ENCODE measurements around the gene PRDM2. TPM values are rescaled to one million over a fixed set of nuclear protein-coding genes. Genes with fewer than 3 reads are reported as not detected.

Gene PRDM2
- total and polyA plus RNA-seq, 4 donors, result 11.1 to 58.7 (median 38.2) TPM

DNA sequence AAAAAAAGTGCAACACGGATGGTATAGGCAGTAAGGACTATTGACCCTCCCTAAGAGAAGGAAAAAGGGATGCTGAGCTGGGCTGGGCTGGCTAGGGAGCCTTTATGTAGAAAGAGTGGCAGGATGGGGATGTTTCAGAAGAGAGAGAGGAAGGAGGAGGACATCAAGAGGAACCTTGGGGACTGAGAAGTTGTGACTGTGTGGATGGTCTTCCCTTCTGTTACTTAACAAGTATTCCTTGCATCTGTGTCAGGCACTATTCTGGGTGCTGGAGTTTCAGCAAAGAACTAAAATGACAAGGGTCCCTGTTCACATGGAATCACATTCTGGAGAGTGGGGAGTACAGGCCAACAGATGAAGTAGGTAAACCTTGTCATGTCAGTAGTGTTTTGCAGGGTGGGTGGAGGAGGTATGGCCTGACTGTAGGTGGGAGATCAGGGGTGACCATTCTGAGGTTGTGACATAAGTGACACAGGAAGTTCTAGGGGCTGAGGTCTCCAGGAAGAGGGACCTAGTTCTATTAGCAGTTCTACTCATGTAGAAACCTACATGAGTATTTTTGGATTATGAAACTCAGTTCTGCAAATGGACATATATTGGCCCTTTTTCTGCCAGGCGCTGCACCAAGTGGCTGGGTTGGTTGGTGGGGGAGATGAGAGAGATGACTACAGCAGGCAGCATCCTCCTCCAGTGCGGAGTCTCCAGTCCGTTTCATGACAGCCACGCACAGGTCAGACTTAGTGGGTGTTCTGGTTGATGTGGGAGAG is 53.8 kb downstream of the PRDM2 start:
- ATAC-seq (ENCODE audit: low FRiP score), result no peak
- no peak for DNase-seq
- no peaks in the 10 kb centered on the region for H3K27me3 ChIP-seq (ENCODE audit: control insufficient read depth in 1 of 2, insufficient read depth in 2 of 2, low read length in 1 of 2)
- WGBS, 2 donors, result 85 to 86% methylated on average over 5 of the region's 5 CpGs
- intact Hi-C loops (cut with DNase I), result loop anchor here in 1 of 2 donors (5.0 kb wide), 1 partner anchor 52 kb away; the partner anchor contains the start of gene PRDM2
- no peaks in the 10 kb centered on the region for H3K9me3 ChIP-seq (ENCODE audit: control insufficient read depth, low read length)
- H3K36me3 ChIP-seq (ENCODE audit: control insufficient read depth in 1 of 2, insufficient read depth in 2 of 2, low read length in 1 of 2), result no peaks in the 10 kb centered on the region
- peaks cover 9 to 10% of the 10 kb centered on the region in 2 donors for H3K4me1 ChIP-seq (ENCODE audit: control insufficient read depth in 1 of 2, insufficient read depth in 2 of 2, low read length in 2 of 2)
- H3K4me3 ChIP-seq (ENCODE audit: low read length in 2 of 2), result no peak overlapping the region
- no peak overlapping the region for H3K27ac ChIP-seq (ENCODE audit: low read depth in 1 of 2, low read length in 2 of 2)

DNA sequence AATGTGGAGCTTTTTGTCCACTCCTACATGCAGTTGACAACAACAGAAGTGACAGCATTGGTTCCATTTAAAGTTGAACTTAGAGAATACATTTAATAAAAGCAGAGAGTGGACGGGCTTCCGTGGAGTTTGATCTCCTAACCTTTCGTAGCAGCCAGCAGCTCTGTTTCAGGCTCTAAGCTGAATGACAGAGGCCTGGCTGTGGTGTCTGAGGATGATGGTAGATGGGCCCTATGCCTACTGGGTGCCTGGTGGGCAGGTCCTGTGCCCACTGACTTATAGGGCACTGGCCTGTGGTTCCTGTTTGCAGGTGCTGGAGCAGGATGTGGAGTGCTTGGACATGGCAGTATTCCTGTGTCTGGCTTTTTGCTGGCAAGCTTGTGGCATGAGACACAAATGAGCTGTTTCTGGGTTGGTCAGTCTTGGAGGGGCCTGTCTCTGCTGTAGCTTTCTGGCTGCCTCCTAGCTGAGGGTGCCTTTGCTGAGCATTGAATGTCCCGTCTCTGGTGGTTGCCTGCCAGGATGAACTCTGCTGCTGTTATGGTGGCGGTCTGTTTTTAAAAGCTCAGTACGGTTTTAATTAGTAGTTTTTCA is 54.6 kb downstream of the PRDM2 start:
- Histone ChIP-seq H3K4me3 (ENCODE audit: low read length in 2 of 2) (no peak overlapping the region), H3K36me3 (ENCODE audit: control insufficient read depth in 1 of 2, insufficient read depth in 2 of 2, low read length in 1 of 2) (no peaks in the 10 kb centered on the region), H3K27me3 (ENCODE audit: control insufficient read depth in 1 of 2, insufficient read depth in 2 of 2, low read length in 1 of 2) (no peaks in the 10 kb centered on the region), H3K4me1 (ENCODE audit: control insufficient read depth in 1 of 2, insufficient read depth in 2 of 2, low read length in 2 of 2) (peaks cover 9 to 10% of the 10 kb centered on the region in 2 donors), H3K27ac (ENCODE audit: low read depth in 1 of 2, low read length in 2 of 2) (no peak overlapping the region), H3K9me3 (ENCODE audit: control insufficient read depth, low read length) (no peaks in the 10 kb centered on the region)
- ATAC-seq (ENCODE audit: low FRiP score) (no peak), DNase-seq (peak in 1 of 2 donors; percentile 40)
- intact Hi-C loops (cut with DNase I), result loop anchor here in 1 of 2 donors (5.0 kb wide), 1 partner anchor 52 kb away; the partner anchor contains the start of gene PRDM2
- 59 to 62% methylated on average over 6 of the region's 6 CpGs for WGBS, 2 donors

DNA sequence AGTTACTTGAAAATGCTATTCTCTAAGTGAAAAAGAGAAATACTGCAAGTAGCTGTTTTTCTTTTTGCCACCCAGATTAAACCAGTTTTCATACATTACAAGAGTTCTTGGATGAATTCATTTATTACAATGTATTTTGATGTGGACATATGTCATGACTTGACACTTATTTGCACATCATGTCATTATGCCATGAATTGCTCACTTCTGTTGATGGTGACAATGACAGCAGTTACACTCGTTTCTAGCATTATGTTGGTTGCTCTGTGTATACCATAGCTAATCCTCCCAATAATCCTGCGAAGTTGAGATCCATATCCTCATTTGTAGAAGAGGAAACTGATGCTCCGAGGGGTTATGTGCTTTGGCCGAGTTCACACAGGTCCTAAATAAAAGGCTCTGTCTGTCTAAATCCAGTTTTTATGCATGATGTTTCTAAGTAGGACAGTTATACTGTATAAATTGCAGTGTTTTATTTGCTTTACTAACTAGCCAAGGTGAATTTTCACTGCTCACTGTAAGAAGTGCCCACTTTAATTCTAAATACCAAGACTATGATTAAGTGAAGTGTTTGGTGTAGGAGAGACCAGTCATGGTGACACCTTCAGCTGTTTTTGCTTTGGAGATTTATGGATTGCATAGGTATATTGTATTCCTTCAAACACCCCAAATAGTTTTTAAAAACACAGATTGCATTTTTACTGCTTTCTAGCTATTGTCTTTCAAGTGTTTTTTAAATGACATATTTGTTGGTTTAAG is 56.7 kb downstream of the PRDM2 start:
- H3K27ac ChIP-seq (ENCODE audit: low read depth in 1 of 2, low read length in 2 of 2), result no peak overlapping the region
- intact Hi-C loops (cut with DNase I), result no loop called here
- H3K9me3 ChIP-seq (ENCODE audit: control insufficient read depth, low read length), result no peaks in the 10 kb centered on the region
- no peaks in the 10 kb centered on the region for H3K27me3 ChIP-seq (ENCODE audit: control insufficient read depth in 1 of 2, insufficient read depth in 2 of 2, low read length in 1 of 2)
- no peak for DNase-seq
- 59 to 64% methylated on average over 4 of the region's 4 CpGs for WGBS, 2 donors
- no peak for ATAC-seq (ENCODE audit: low FRiP score)
- H3K36me3 ChIP-seq (ENCODE audit: control insufficient read depth in 1 of 2, insufficient read depth in 2 of 2, low read length in 1 of 2), result no peaks in the 10 kb centered on the region
- H3K4me1 ChIP-seq (ENCODE audit: control insufficient read depth in 1 of 2, insufficient read depth in 2 of 2, low read length in 2 of 2), result peaks cover 9 to 10% of the 10 kb centered on the region in 2 donors
- H3K4me3 ChIP-seq (ENCODE audit: low read length in 2 of 2), result no peak overlapping the region

DNA sequence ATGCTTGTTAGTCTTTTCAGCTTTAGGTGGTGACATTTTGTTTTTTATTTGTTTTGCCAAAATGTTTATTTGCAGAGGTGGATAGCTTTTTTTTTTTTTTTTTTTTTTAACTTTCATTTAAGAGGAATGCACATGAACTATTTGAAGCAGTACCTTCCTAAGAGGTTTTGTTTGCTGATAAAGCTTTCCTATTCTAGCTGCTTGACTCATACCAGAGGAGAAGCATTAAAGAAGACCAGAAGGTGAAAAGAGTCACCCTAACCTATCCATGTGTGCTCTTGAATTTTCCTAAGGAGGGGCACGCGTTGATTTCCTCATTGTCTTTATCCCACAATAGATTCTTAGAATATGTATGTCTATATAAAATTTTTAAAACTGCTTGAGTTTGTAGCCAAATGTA is 57.7 kb downstream of the PRDM2 start:
- Histone ChIP-seq H3K36me3 (ENCODE audit: control insufficient read depth in 1 of 2, insufficient read depth in 2 of 2, low read length in 1 of 2) (no peaks in the 10 kb centered on the region), H3K27me3 (ENCODE audit: control insufficient read depth in 1 of 2, insufficient read depth in 2 of 2, low read length in 1 of 2) (no peaks in the 10 kb centered on the region), H3K4me3 (ENCODE audit: low read length in 2 of 2) (no peak overlapping the region), H3K4me1 (ENCODE audit: control insufficient read depth in 1 of 2, insufficient read depth in 2 of 2, low read length in 2 of 2) (peaks cover 6 to 10% of the 10 kb centered on the region in 2 donors), H3K27ac (ENCODE audit: low read depth in 1 of 2, low read length in 2 of 2) (no peak overlapping the region), H3K9me3 (ENCODE audit: control insufficient read depth, low read length) (no peaks in the 10 kb centered on the region)
- DNase-seq (no peak), ATAC-seq (ENCODE audit: low FRiP score) (no peak)
- intact Hi-C loops (cut with DNase I), result no loop called here
- WGBS, 2 donors, result 91 to 95% methylated on average over 2 of the region's 2 CpGs

DNA sequence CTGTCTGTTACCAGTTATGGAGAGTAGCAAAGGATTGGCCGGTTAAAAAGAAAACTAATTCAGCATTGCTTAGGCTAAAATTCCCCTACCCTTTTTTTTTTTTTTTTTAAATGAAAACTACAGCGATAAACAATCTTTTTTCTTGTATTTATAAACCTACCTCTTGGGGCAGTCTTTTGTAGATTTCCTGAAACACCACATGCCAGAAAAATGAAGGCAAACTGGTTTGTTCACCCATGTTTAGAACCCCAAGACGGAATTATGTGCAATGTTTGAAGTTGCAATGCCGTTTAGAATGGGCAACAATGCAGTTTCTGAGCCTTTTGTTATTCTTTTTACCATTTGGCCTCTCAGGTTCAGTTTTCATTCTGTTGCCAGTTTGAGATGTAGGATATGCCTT is 59.1 kb downstream of the PRDM2 start:
- intact Hi-C loops (cut with DNase I), result no loop called here
- no peaks in the 10 kb centered on the region for H3K27me3 ChIP-seq (ENCODE audit: control insufficient read depth in 1 of 2, insufficient read depth in 2 of 2, low read length in 1 of 2)
- peaks cover 4 to 5% of the 10 kb centered on the region in 2 donors for H3K4me1 ChIP-seq (ENCODE audit: control insufficient read depth in 1 of 2, insufficient read depth in 2 of 2, low read length in 2 of 2)
- DNase-seq (no peak), ATAC-seq (ENCODE audit: low FRiP score) (no peak)
- no peaks in the 10 kb centered on the region for H3K9me3 ChIP-seq (ENCODE audit: control insufficient read depth, low read length)
- no peak overlapping the region for H3K27ac ChIP-seq (ENCODE audit: low read depth in 1 of 2, low read length in 2 of 2)
- no peaks in the 10 kb centered on the region for H3K36me3 ChIP-seq (ENCODE audit: control insufficient read depth in 1 of 2, insufficient read depth in 2 of 2, low read length in 1 of 2)
- WGBS, 2 donors, result 77% methylated on average over 4 of the region's 4 CpGs
- no peak overlapping the region for H3K4me3 ChIP-seq (ENCODE audit: low read length in 2 of 2)

DNA sequence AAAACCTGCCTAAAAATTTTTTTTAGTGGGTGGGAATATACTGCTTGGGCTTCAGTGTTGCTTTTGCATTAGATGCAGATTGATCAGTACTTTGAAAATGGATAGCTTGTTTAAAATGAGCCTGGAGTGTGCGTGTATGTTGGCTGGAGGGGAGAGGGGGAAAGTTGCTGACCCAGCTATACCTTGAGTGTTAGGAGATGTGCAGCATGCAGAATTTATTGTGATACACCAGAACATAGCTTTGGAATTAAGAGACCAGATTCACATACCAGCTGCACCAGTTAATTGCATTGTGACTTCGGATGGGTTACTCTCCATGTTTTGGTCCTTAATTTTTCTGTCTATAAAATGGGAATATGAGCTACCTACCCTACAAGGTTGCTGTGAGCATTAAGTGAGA is 60.4 kb downstream of the PRDM2 start:
- intact Hi-C loops (cut with DNase I), result no loop called here
- no peak overlapping the region for H3K4me3 ChIP-seq (ENCODE audit: low read length in 2 of 2)
- ATAC-seq (ENCODE audit: low FRiP score) (no peak), DNase-seq (no peak)
- peaks cover 4 to 8% of the 10 kb centered on the region in 2 donors for H3K4me1 ChIP-seq (ENCODE audit: control insufficient read depth in 1 of 2, insufficient read depth in 2 of 2, low read length in 2 of 2)
- no peaks in the 10 kb centered on the region for H3K36me3 ChIP-seq (ENCODE audit: control insufficient read depth in 1 of 2, insufficient read depth in 2 of 2, low read length in 1 of 2)
- no peak overlapping the region for H3K27ac ChIP-seq (ENCODE audit: low read depth in 1 of 2, low read length in 2 of 2)
- no peaks in the 10 kb centered on the region for H3K27me3 ChIP-seq (ENCODE audit: control insufficient read depth in 1 of 2, insufficient read depth in 2 of 2, low read length in 1 of 2)
- WGBS, 2 donors, result 96 to 98% methylated on average over 2 of the region's 2 CpGs
- no peaks in the 10 kb centered on the region for H3K9me3 ChIP-seq (ENCODE audit: control insufficient read depth, low read length)

DNA sequence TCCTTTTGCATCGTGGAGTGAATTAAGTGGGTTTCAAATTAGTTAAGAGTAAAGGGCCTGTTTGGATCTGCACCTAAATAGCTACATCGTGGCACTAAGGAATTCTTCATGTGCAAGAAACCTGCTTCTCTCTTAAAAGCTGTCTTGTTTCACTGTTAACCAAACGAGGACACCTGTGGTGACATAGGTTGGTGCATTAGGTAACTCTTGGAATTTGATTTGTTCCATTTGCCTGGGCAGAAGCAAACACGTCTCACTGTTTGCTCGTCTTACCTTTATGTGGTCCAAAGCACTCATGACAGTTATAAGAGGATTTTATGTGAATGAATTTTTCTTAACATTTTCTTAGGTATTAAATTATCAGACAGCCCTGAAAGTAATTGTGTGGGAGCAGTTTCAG is 60.9 kb downstream of the PRDM2 start:
- no peak overlapping the region for H3K27ac ChIP-seq (ENCODE audit: low read depth in 1 of 2, low read length in 2 of 2)
- intact Hi-C loops (cut with DNase I), result no loop called here
- peaks cover 4 to 9% of the 10 kb centered on the region in 2 donors for H3K4me1 ChIP-seq (ENCODE audit: control insufficient read depth in 1 of 2, insufficient read depth in 2 of 2, low read length in 2 of 2)
- ATAC-seq (ENCODE audit: low FRiP score) (no peak), DNase-seq (no peak)
- WGBS, 2 donors, result 83 to 85% methylated on average over 5 of the region's 5 CpGs
- H3K4me3 ChIP-seq (ENCODE audit: low read length in 2 of 2), result no peak overlapping the region
- no peaks in the 10 kb centered on the region for H3K9me3 ChIP-seq (ENCODE audit: control insufficient read depth, low read length)
- H3K36me3 ChIP-seq (ENCODE audit: control insufficient read depth in 1 of 2, insufficient read depth in 2 of 2, low read length in 1 of 2), result no peaks in the 10 kb centered on the region
- no peaks in the 10 kb centered on the region for H3K27me3 ChIP-seq (ENCODE audit: control insufficient read depth in 1 of 2, insufficient read depth in 2 of 2, low read length in 1 of 2)

DNA sequence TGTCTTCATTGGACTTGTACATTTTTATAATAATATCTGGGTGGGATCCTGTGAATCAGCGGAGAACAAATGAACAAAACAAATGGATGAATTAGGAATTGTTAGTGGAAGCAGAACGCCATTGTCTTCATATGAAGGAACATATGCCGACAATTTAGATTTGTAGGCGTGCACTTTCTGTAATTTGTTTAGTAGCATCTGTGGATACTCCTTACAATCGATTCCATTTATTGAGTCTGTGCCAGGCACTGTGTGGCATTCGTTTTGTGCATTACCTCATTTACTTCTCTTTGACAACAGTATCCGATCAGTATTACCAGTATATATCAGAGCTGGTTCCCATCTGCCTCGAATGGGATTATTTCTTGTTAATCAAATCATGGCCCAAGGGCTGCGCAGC is 61.9 kb downstream of the PRDM2 start:
- Histone ChIP-seq H3K36me3 (ENCODE audit: control insufficient read depth in 1 of 2, insufficient read depth in 2 of 2, low read length in 1 of 2) (no peaks in the 10 kb centered on the region), H3K4me1 (ENCODE audit: control insufficient read depth in 1 of 2, insufficient read depth in 2 of 2, low read length in 2 of 2) (peaks cover 4 to 7% of the 10 kb centered on the region in 2 donors), H3K27me3 (ENCODE audit: control insufficient read depth in 1 of 2, insufficient read depth in 2 of 2, low read length in 1 of 2) (no peaks in the 10 kb centered on the region), H3K9me3 (ENCODE audit: control insufficient read depth, low read length) (no peaks in the 10 kb centered on the region), H3K27ac (ENCODE audit: low read depth in 1 of 2, low read length in 2 of 2) (no peak overlapping the region), H3K4me3 (ENCODE audit: low read length in 2 of 2) (no peak overlapping the region)
- ATAC-seq (ENCODE audit: low FRiP score) (no peak), DNase-seq (no peak)
- intact Hi-C loops (cut with DNase I), result no loop called here
- 88 to 91% methylated on average over 9 of the region's 9 CpGs for WGBS, 2 donors
